ENCODE measurements around the gene LOX. TPM values are rescaled to one million over a fixed set of nuclear protein-coding genes. Genes with fewer than 3 reads are reported as not detected.

Gene LOX
- polyA plus RNA-seq, 1 donor (not counting 4 experiments of a cell fraction or from before 2014, with no cell fraction given): 0.33 TPM

GRCh38 chr5:122102825-122103224 lies 24.8 kb upstream of the LOX start:
- Histone ChIP-seq H3K9me3 (ENCODE audit: control insufficient read depth, low read depth, low read length) (no peaks in the 10 kb centered on the region), H2AFZ (ENCODE audit: control insufficient read depth, low read length) (no peak overlapping the region), H3K36me3 (ENCODE audit: control insufficient read depth in 2 of 2, extremely low read depth in 1 of 2, insufficient read depth in 2 of 2, low read length in 2 of 2) (no peaks in the 10 kb centered on the region), H3K9me1 (ENCODE audit: control insufficient read depth, extremely low read depth, insufficient read depth, low read length) (no peaks in the 10 kb centered on the region), H3K4me3 (ENCODE audit: control insufficient read depth in 2 of 3, extremely low read depth in 1 of 3, insufficient read depth in 2 of 3, low read depth in 1 of 3, low read length in 3 of 3) (no peak overlapping the region), H3K4me1 (ENCODE audit: control insufficient read depth, extremely low read depth, insufficient read depth, low read length) (no peaks in the 10 kb centered on the region), H4K20me1 (ENCODE audit: control insufficient read depth, extremely low read depth, insufficient read depth, low read length) (no peaks in the 10 kb centered on the region), H3K9ac (ENCODE audit: control insufficient read depth, extremely low read depth, insufficient read depth, low read length) (no peak overlapping the region), H3K27ac (ENCODE audit: control insufficient read depth, insufficient read depth, low read length) (no peak overlapping the region), H3K79me2 (ENCODE audit: control insufficient read depth, insufficient read depth, low read length) (no peaks in the 10 kb centered on the region), H3K27me3 (ENCODE audit: control insufficient read depth, extremely low read depth, insufficient read depth, low read length) (no peaks in the 10 kb centered on the region), H3K4me2 (ENCODE audit: control insufficient read depth, extremely low read depth, insufficient read depth, low read depth, low read length) (no peak overlapping the region)
- TF ChIP-seq EZH2 (IDR thresholded peaks at IDR 0.05; ENCODE audit: low read length) (no peak), CTCF (optimal IDR thresholded peaks at IDR 0.05 in 1 of 3, IDR thresholded peaks at IDR 0.05 in 1 of 3, conservative IDR thresholded peaks at IDR 0.05 in 1 of 3; ENCODE audit: extremely low read depth in 1 of 3, insufficient read depth in 2 of 3, low read length in 3 of 3) (no peak)
- dilution Hi-C loops (cut with MboI; ENCODE audit: extremely low pct_ligation_motif_present, low sequenced_read_pairs): no loop called here
- no peak for DNase-seq (ENCODE audit: low read depth, low spot score)
- FAIRE-seq: no peak

- Histone ChIP-seq H3K4me1 (ENCODE audit: control insufficient read depth, extremely low read depth, insufficient read depth, low read length) (no peaks in the 10 kb centered on the region), H3K9ac (ENCODE audit: control insufficient read depth, extremely low read depth, insufficient read depth, low read length) (no peak overlapping the region), H2AFZ (ENCODE audit: control insufficient read depth, low read length) (no peak overlapping the region), H3K27me3 (ENCODE audit: control insufficient read depth, extremely low read depth, insufficient read depth, low read length) (no peaks in the 10 kb centered on the region), H4K20me1 (ENCODE audit: control insufficient read depth, extremely low read depth, insufficient read depth, low read length) (no peaks in the 10 kb centered on the region), H3K27ac (ENCODE audit: control insufficient read depth, insufficient read depth, low read length) (no peak overlapping the region), H3K4me2 (ENCODE audit: control insufficient read depth, extremely low read depth, insufficient read depth, low read depth, low read length) (no peak overlapping the region), H3K4me3 (ENCODE audit: control insufficient read depth in 2 of 3, extremely low read depth in 1 of 3, insufficient read depth in 2 of 3, low read depth in 1 of 3, low read length in 3 of 3) (no peak overlapping the region), H3K36me3 (ENCODE audit: control insufficient read depth in 2 of 2, extremely low read depth in 1 of 2, insufficient read depth in 2 of 2, low read length in 2 of 2) (no peaks in the 10 kb centered on the region), H3K9me1 (ENCODE audit: control insufficient read depth, extremely low read depth, insufficient read depth, low read length) (no peaks in the 10 kb centered on the region), H3K9me3 (ENCODE audit: control insufficient read depth, low read depth, low read length) (no peaks in the 10 kb centered on the region), H3K79me2 (ENCODE audit: control insufficient read depth, insufficient read depth, low read length) (no peaks in the 10 kb centered on the region)
- DNase-seq (ENCODE audit: low read depth, low spot score) (no peak), FAIRE-seq (peak; percentile 5)
- dilution Hi-C loops (cut with MboI; ENCODE audit: extremely low pct_ligation_motif_present, low sequenced_read_pairs): no loop called here
- TF ChIP-seq EZH2 (IDR thresholded peaks at IDR 0.05; ENCODE audit: low read length) (no peak), CTCF (optimal IDR thresholded peaks at IDR 0.05 in 1 of 3, IDR thresholded peaks at IDR 0.05 in 1 of 3, conservative IDR thresholded peaks at IDR 0.05 in 1 of 3; ENCODE audit: extremely low read depth in 1 of 3, insufficient read depth in 2 of 3, low read length in 3 of 3) (peak in 2 of 3 experiments; percentile 43 to 52)
Observed at GRCh38 chr5:122101636-122102285, 23.7 kb upstream of the LOX start.

All from keratinocyte (primary cell).